Epidermal melanocyte (primary cell): ENCODE data around the gene FAAP100.
A peak's percentile ranks its signal among the peaks of the same experiment; 100 is the strongest.

Source experiments
- DNase-seq: peaks from one replicate; pipeline ENCODE4 v3.0.0; 2011; ENCODE audit warnings: low spot score; ENCODE audit not compliant: insufficient read length

The FAAP100 gene

GRCh38 chr17:81577278-81578000 is 25.3 kb upstream of the FAAP100 start:
- DNase-seq, result no peak

GRCh38 chr17:81576621-81577277 is 24.6 kb upstream of the FAAP100 start:
- DNase-seq, result peak; percentile 71

GRCh38 chr17:81575836-81576235 is 23.7 kb upstream of the FAAP100 start:
- DNase-seq, result no peak

GRCh38 chr17:81574643-81574956 is 22.4 kb upstream of the FAAP100 start:
- DNase-seq, result peak; percentile 5

- DNase-seq, result peak; percentile 2
Observed at GRCh38 chr17:81573794-81574642, 21.9 kb upstream of the FAAP100 start.

GRCh38 chr17:81572563-81573168 is 20.5 kb upstream of the FAAP100 start:
- no peak for DNase-seq

- no peak for DNase-seq
Observed at GRCh38 chr17:81570964-81571363, 18.8 kb upstream of the FAAP100 start.

GRCh38 chr17:81569986-81570514 is 17.9 kb upstream of the FAAP100 start:
- no peak for DNase-seq

GRCh38 chr17:81568416-81568815 is 16.3 kb upstream of the FAAP100 start:
- DNase-seq, result no peak

GRCh38 chr17:81567191-81567590 is 15.0 kb upstream of the FAAP100 start:
- DNase-seq, result no peak

- peak; percentile 84 for DNase-seq
Observed at GRCh38 chr17:81566461-81567126, 14.4 kb upstream of the FAAP100 start.

- DNase-seq, result no peak
Observed at GRCh38 chr17:81565231-81565630, 13.1 kb upstream of the FAAP100 start.

GRCh38 chr17:81564778-81565177 is 12.6 kb upstream of the FAAP100 start:
- no peak for DNase-seq

- no peak for DNase-seq
Observed at GRCh38 chr17:81563861-81564586, 11.9 kb upstream of the FAAP100 start.

- DNase-seq, result no peak
Observed at GRCh38 chr17:81561494-81561885, 9.3 kb upstream of the FAAP100 start.

- DNase-seq, result no peak
Observed at GRCh38 chr17:81558941-81559806, 7.0 kb upstream of the FAAP100 start.

- no peak for DNase-seq
Observed at GRCh38 chr17:81558115-81558468, 5.9 kb upstream of the FAAP100 start.

- no peak for DNase-seq
Observed at GRCh38 chr17:81557276-81558114, 5.3 kb upstream of the FAAP100 start.

GRCh38 chr17:81556863-81557262 is 4.7 kb upstream of the FAAP100 start:
- DNase-seq, result no peak
